HEK293 (cell line): ENCODE data around the gene TMEM158.

Source experiments
- CTCF ChIA-PET: fragments of 350-600 bp; formaldehyde crosslinking; extraction: SDS; loops from one replicate; lab custom pipeline; 2021; ENCODE audit warnings: antibody characterized with exemption; lab: Yijun Ruan, JAX
- POLR2A ChIA-PET: fragments of 300-600 bp; formaldehyde crosslinking; extraction: SDS; loops from one replicate; lab custom pipeline; 2020; ENCODE audit warnings: antibody characterized with exemption, inconsistent platforms; lab: Yijun Ruan, JAX
- H3K27ac ChIP-seq: fragments of 200-500 bp; sonication (Bioruptor generic); 2 replicates; pipeline ENCODE4 v1.5.1; 2014; ENCODE audit warnings: low read depth, low read length, control low read depth, inconsistent platforms; ENCODE audit errors: extremely low read depth
- H3K36me3 ChIP-seq, 2 experiments: fragments of 200-500 bp in 1 of 2; sonication (Bioruptor generic) in 1 of 2; 1 replicate in 1 of 2; 2 replicates in 1 of 2; pipeline ENCODE4 v1.5.1; 2014 to 2017; ENCODE audit warnings: inconsistent platforms in 2 of 2, low read length in 2 of 2; ENCODE audit not compliant: control insufficient read depth in 2 of 2, insufficient read depth in 1 of 2
- H3K4me1 ChIP-seq: fragments of 200-500 bp; sonication (Bioruptor generic); 2 replicates; pipeline ENCODE4 v1.5.1; 2014; ENCODE audit warnings: mild to moderate bottlenecking, low read length, inconsistent platforms; ENCODE audit not compliant: control insufficient read depth, insufficient read depth
- H3K4me3 ChIP-seq: 2 replicates; pipeline ENCODE4 v1.5.1; 2011; ENCODE audit warnings: low read depth, mild to moderate bottlenecking, control low read depth, low read length, moderate library complexity
- H3K9me3 ChIP-seq: fragments of 200-500 bp; sonication (Bioruptor generic); 2 replicates; pipeline ENCODE4 v1.5.1; 2014; ENCODE audit warnings: low read depth, low read length, inconsistent platforms; ENCODE audit not compliant: control insufficient read depth, insufficient read depth
- KLF16 ChIP-seq: fragments of 450-650 bp; formaldehyde crosslinking; IDR thresholded peaks from 2 replicates; pipeline ENCODE4 v1.5.1; 2017; ENCODE audit warnings: missing biosample characterization, missing genetic modification characterization
- TSHZ1 ChIP-seq: fragments of 450-650 bp; formaldehyde crosslinking; IDR thresholded peaks from 2 replicates; pipeline ENCODE4 v1.5.1; 2016; ENCODE audit warnings: missing biosample characterization, missing genetic modification characterization, borderline replicate concordance
- ZBTB20 ChIP-seq: fragments of 450-650 bp; formaldehyde crosslinking; IDR thresholded peaks from 2 replicates; pipeline ENCODE4 v1.5.1; 2016; ENCODE audit warnings: missing biosample characterization, missing genetic modification characterization
- ZBTB48 ChIP-seq: fragments of 450-650 bp; formaldehyde crosslinking; IDR thresholded peaks from 2 replicates; pipeline ENCODE4 v1.5.1; 2016; ENCODE audit warnings: missing biosample characterization, missing genetic modification characterization
- ZNF112 ChIP-seq: fragments of 450-650 bp; formaldehyde crosslinking; IDR thresholded peaks from 2 replicates; pipeline ENCODE4 v1.5.0; 2017; ENCODE audit warnings: missing biosample characterization, missing genetic modification characterization
- ZNF184 ChIP-seq: fragments of 450-650 bp; IDR thresholded peaks from 2 replicates; pipeline ENCODE4 v1.5.1; 2018; ENCODE audit warnings: missing biosample characterization, mild to moderate bottlenecking, missing genetic modification characterization
- ZNF26 ChIP-seq: fragments of 450-650 bp; formaldehyde crosslinking; IDR thresholded peaks from 2 replicates; pipeline ENCODE4 v1.5.1; 2016; ENCODE audit warnings: missing biosample characterization, missing genetic modification characterization
- ZNF404 ChIP-seq: fragments of 450-650 bp; formaldehyde crosslinking; IDR thresholded peaks from 2 replicates; pipeline ENCODE4 v1.5.1; 2017; ENCODE audit warnings: missing biosample characterization, missing genetic modification characterization
- ZNF792 ChIP-seq: fragments of 450-650 bp; formaldehyde crosslinking; IDR thresholded peaks from 2 replicates; pipeline ENCODE4 v1.5.1; 2016; ENCODE audit warnings: missing biosample characterization, missing genetic modification characterization
- TF ChIP-seq, protein P1 (sequence below): fragments of 450-650 bp; formaldehyde crosslinking; IDR thresholded peaks from 2 replicates; pipeline ENCODE4 v1.5.1; 2016; ENCODE audit warnings: missing biosample characterization, missing genetic modification characterization

Gene TMEM158

GRCh38 chr3:45224824-45225464, 1.1 kb downstream of the TMEM158 start (continued):
- TF ChIP-seq ZNF26: no peak
- peak; percentile 62; the same call in 1 of the 2 replicates for TF ChIP-seq ZBTB20 (tag by site-specific recombination)
- TF ChIP-seq, protein P1, sequence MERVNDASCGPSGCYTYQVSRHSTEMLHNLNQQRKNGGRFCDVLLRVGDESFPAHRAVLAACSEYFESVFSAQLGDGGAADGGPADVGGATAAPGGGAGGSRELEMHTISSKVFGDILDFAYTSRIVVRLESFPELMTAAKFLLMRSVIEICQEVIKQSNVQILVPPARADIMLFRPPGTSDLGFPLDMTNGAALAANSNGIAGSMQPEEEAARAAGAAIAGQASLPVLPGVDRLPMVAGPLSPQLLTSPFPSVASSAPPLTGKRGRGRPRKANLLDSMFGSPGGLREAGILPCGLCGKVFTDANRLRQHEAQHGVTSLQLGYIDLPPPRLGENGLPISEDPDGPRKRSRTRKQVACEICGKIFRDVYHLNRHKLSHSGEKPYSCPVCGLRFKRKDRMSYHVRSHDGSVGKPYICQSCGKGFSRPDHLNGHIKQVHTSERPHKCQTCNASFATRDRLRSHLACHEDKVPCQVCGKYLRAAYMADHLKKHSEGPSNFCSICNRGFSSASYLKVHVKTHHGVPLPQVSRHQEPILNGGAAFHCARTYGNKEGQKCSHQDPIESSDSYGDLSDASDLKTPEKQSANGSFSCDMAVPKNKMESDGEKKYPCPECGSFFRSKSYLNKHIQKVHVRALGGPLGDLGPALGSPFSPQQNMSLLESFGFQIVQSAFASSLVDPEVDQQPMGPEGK (tag by site-specific recombination): no peak
- no peak for TF ChIP-seq TSHZ1
- no peak for TF ChIP-seq ZNF404 (tag by site-specific recombination)

GRCh38 chr3:45223889-45224727, 2.0 kb downstream of the TMEM158 start:
- Histone ChIP-seq H3K27ac (no peak overlapping the region), H3K36me3 (no peaks in the 10 kb centered on the region), H3K4me3 (peak overlapping the region; percentile 69), H3K4me1 (peaks cover 4% of the 10 kb centered on the region; the same call in 1 of the 2 replicates), H3K9me3 (no peaks in the 10 kb centered on the region)
- TF ChIP-seq ZBTB48 (tag by site-specific recombination): 0 out of 2 replicates have a peak, but pooled peaks have one; percentile 22
- no peak for TF ChIP-seq ZNF792 (tag by site-specific recombination)
- ChIA-PET CTCF (interaction anchor here (0.6 to 3.2 kb wide), 9 partner anchors 11 to 481 kb away, joined by 3 to 12 read pairs (median 4); no protein-coding TSS in a partner anchor), POLR2A (interaction anchor here (0.9 kb wide), 1 partner anchor 14 kb away, joined by 3 read pairs; no protein-coding TSS in a partner anchor)

DNA sequence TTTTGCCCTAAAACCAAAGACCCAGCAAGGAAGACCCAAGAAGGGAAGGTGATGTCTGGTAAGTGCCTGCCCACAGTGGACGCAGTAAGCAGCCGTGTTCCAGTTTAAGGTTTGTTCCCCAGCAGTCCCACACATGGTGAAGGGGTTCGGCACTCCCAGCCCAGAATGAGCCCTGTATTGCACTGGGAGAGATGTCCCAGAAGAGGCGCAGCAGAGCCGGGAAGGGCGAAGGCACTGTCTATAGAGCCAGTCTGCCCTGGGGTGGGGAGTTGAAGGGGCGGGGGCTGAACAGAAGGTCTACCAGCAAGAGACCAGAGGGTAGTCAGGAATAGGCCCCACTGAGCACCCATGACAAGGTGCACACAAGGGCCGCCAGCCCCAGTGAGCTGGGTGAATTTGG, 6.4 kb downstream of the TMEM158 start:
- no peaks in the 10 kb centered on the region for H3K36me3 ChIP-seq
- CTCF ChIA-PET: interaction anchor here (0.6 to 0.9 kb wide), 2 partner anchors 8 to 9 kb away, joined by 3 to 5 read pairs; no protein-coding TSS in a partner anchor
- no peak overlapping the region for H3K4me3 ChIP-seq
- peaks cover 4% of the 10 kb centered on the region; the same call in 1 of the 2 replicates for H3K4me1 ChIP-seq
- no peak for TF ChIP-seq ZNF112 (tag by site-specific recombination)
- TF ChIP-seq ZNF184 (tag by site-specific recombination): no peak
- no peak for TF ChIP-seq ZBTB48 (tag by site-specific recombination)
- TF ChIP-seq KLF16 (tag by site-specific recombination): no peak
- H3K27ac ChIP-seq: no peak overlapping the region
- H3K9me3 ChIP-seq: no peaks in the 10 kb centered on the region
- POLR2A ChIA-PET: no interaction called here
